GM18870 (cell line): Measurements from ENCODE around the gene MYOZ3.
A peak's percentile ranks its signal among the peaks of the same experiment; 100 is the strongest.

Source experiments
- ATAC-seq: cut with Tn5 transposase; IDR thresholded peaks from one replicate; pipeline ENCODE4 v1.9.1; 2021; ENCODE audit warnings: moderate library complexity; ENCODE audit not compliant: unreplicated experiment

Gene MYOZ3

DNA sequence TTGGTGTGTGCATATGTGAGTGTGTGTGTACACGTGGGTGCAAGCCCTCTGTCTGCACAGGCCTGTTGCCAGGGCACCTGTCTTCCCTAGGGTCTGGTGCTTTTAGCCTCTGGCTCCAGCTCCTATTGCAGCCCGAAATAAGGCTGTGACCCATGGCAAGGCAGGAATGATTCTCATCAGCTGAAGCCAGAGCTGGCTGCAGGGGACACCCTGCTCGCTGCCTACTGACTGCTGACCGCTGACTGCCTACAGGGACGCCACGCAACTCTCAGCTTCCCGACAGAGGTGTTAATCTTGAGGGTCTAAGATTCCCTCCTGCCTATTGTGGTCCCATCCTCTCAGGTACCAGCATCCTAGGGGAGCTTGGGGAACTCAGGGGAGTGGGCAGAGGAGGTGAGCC, at the start of gene MYOZ3:
MYOZ3 (plus strand) TSS at position 166 of the 400 bp plus-strand sequence. CDS start 1,691 bp downstream, outside the sequence.
- no peak for ATAC-seq

GRCh38 chr5:150612405-150612804, 48.6 kb upstream of the MYOZ3 start:
- no peak for ATAC-seq

DNA sequence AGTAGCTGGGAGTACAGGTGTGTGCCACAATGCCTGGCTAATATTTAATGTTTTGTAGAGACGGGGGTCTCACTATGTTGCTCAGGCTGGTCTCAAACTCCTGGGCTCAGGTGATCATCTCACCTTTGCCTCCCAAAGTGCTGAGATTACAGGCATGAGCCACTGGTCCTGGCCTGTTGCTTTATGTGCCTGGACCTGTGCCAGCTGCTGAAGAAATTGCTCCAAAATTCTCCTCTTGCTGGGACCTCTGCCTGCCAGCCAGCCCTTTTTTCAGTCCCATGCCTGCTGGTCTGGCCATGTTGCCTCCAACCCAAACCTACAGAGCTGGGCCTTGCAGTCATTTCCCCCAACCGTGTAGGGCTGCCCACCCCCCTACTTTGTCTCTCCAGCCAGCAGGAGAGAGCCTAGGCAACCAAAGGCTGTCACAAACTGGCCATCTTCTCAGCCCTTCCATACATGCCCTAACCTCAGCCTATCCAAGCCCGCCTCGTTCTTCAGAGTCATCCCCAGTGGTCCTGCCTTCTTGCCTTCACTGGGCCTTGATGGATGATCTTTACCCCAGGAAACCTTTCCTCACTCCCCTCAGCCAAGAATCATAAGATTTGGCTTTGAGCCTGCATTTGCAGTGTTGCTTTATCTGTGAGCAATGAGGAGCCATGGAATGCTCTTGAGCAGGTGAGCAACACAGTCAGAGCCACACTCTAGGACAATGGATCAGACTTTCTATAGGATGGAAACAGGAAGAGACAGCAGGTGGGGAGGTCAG, 48.0 kb upstream of the MYOZ3 start:
- ATAC-seq: no peak

GRCh38 chr5:150613991-150614660, 46.9 kb upstream of the MYOZ3 start:
- ATAC-seq: no peak

GRCh38 chr5:150614661-150615060, 46.4 kb upstream of the MYOZ3 start:
- no peak for ATAC-seq

GRCh38 chr5:150615141-150615699, 45.8 kb upstream of the MYOZ3 start:
- no peak for ATAC-seq

DNA sequence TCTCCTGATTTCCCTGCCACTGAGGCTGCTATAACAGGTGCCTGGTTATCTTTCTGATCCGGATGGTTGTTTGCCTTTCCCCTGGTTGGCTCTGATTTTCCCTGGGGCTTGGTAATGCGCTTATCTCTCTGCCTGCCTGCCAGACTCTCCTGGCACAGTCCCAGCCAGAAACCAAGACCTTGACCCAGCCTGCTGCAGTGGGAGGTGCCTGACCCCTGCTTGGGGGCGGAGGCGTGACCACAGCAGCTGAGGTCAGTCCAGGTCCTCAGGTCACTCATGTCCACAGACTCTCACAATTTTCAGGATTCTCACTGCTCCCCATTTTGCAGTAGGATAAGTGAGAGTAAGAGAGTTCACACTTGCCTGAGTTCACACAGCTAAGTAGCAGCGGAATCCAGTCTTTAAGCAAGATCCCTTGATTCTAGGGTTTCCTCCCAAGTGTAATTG, 45.0 kb upstream of the MYOZ3 start:
- no peak for ATAC-seq

DNA sequence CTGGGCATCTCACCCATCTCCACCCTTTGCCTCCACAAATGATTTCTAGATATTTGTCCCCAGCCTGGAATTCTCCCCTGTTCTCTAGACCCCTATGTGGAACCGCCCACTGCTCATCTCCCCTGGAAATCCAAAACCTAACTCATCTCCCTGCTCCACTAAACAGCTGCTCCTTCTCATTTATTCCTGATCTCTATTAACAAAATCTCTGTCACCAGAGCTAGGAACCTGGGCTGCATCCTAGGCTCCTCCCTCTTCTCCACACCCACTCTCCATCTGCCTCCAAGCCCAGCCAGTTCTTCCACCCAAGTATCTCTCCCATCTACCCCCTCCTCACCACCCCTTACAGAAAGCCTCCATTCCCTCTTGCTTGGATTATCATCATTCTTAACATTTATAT, 44.5 kb upstream of the MYOZ3 start:
- ATAC-seq: no peak

DNA sequence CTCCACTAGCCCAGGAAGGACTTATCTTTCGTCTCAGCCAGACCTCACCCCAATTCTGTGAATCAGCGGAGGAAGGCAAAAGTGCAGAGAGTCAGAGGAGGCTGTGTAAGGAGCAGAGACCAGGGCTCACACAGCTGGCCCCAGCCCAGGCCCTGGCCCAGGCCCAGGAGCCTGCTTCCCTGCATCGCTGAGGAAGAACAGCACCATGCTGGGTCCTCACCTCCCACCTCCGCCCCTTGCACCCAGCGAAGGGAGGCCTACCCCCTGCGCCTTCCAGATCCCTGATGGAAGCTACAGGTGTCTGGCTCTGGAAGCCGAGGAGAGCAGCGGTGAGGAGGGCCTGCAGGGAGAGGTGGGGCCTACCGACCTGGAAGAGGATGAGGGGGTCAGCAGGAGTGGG, 42.9 kb upstream of the MYOZ3 start:
- no peak for ATAC-seq

- no peak for ATAC-seq
These were observed 42.3 kb upstream of the MYOZ3 start for GRCh38 chr5:150618588-150619281.

DNA sequence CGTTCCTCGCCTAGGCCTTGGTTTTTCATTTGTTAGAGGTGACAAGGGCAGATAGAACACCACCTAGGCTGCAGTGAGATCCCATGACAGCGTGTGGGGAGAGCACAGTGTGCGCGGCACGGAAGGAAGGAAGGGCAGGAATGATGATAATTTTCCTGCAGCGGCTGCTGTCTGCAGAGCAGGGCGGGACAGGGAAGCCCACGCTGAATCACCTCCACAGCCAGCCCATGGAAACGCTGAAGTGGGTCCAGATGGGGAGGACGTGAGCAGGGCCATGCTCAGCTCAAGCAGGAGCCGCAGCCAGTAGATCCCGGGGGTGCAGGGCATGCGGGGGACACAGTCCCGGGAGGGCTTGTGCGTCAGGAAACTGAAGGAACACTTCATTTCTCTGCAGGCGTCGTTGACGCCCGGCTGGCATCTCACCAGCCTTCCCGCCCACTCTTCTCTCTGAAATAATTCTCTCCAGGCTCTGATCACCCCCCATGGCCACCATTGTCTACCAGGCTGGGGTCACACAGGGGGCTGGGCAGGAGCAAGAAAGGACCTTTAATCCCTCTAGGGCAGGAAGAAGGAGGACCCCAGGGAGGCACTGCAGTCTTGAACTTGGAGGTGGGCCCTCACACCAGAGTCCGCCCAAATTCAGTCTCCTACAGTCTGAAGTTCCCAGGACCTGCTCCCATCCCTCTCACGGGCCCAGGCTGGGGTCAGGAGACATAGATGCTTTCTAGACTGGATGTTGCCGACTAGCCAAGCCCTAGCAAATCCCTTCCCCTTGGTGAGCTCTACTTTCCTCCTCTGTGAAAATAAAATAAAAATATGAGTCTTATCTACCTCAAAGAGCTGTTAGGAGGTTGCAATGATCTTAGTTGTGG, 41.5 kb upstream of the MYOZ3 start:
- no peak for ATAC-seq

DNA sequence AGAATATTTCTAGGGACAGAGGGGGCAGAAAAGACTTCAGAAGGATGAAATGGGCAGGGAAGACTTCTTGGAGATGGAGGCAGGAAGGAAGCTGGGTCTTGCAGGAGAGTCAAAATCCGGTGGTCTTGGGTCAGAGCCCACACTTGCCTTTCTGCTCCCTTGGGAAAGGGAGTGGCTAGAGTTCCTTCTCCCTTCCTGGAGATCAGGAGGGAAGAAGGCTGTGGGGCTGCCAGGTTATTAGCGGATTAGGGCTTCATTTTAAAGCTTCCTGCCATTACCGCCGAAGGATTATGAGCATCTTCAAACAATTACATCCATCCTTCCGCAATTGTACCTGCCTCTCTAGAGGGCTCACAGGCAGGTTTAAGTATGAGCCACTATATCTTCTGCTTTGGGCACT, 39.8 kb upstream of the MYOZ3 start:
- no peak for ATAC-seq

DNA sequence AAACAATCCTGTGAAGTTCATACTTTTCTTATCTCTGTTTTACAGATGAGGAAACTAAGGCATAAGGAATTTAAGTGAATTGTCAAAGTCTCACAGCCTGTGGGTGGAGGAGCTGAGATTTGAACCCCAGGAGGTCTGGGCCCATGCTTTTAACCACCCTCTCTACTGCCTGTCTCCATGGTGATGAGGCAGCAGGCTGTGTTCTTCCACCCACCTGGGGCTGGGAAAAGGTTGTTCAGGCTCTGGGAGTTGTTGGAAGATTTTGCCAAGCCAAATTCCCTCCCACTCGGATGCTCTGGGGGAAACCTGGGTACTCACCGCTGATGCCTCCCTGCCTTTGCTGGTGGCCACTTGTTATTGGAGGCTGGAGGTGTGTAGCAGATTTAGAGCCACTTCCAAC, 38.9 kb upstream of the MYOZ3 start:
- ATAC-seq: no peak

DNA sequence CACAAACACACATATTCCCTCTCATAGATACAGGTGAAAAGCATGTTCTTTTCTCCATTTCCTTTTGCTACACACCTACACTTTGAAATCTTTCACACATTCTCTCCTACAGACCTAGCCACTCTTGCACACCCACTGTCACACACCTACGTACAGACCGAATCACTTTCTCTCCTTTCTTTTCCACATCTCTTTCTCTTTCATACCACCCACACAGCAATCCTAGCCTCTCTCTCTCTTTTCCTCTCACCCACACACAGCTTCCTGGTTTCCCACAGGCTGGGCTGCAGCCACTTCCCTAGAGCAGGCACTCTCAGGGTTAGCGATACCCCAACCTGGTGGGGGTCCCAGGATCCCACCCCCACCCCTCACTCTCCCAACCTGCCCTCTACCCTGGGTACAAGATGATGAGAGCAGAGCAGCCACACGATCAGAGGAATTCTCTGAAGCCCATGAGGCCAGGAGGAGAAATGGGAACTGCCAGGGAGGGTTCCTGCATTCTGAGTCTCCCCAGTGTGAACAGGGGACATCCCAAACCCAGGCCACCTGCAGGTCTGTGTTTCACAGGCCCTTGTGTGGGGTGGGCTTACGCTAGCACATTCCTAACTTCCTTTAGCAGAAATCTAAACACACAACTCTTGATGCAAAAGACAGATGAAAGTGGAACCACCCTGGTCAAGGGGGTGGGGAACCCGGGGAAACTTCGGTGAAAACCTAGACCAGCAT, 37.7 kb upstream of the MYOZ3 start:
- no peak for ATAC-seq

DNA sequence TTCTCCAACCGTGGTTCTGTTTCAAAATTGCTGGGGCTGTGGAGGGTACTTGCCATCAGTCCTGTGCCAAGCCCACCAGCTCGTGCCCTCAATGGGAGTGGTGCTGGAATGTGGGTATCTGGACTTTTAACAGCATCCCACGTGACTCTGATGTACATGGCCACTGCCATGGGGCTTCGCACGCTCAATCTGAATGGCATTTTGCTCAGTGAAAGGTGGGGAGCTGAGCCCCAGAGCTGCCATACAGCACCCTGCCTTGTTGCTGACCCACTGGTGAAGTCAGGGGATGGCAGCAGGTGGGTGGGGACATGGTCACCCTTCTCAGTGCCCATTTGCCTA, 37.2 kb upstream of the MYOZ3 start:
- ATAC-seq: no peak

DNA sequence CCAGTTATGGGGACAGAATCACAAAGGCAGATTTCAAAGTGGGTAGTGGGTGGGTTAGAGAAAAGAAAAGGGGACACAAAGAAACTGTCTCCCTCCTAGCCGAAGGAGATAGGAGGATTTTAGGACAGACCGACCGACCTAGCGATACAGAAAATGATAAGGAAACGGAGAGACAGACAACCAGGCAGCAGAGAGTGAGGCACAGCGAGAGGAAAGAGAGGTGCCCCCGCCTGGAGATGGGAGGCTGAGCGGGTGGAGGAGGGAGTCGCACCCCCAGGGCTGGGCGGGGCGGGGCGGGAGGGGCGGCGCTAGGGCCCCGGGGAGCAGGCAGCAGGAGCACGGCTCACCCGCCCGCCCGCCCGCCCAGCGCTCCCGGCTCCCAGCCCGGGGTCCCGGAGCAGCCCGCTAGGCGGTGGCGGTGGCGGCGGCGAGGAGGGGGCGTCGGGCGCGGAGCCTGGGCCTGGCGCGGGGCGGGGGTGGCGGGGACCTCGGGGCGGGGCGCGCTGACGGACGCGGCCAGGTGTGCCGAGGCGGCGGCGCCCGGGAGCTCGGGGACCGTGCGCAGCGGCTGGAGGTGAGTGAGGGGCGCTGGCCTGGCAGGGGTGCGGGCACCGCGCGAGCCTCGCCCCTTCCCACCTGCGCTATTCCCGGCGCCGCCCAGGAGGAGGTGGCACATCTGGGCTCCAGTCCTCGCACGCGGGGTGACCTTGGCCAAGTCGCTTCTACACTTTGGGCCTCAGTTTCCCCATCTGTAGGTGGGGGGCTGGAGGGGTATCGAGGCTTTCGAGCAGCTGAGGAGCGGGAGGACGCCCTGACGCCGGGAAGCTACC, 36.5 kb upstream of the MYOZ3 start:
- ATAC-seq: no peak

DNA sequence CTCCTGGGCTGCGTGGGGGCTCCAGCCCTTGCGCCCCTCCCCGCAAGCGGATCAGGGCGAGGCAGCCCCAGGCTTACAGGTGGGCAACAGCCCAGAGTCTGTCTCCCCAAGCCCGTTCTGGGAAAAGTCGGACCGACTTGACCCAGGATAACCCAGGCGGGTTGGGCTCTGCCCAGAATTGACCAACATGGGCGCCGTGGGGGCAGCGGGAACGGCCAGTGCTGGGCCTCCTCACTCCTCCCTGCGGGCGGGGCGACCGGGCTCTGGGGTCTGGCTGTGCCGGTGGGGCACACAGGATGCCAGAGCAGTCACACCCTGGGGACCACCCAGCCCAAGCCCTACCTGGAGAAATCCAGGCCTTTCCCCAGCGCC, 35.9 kb upstream of the MYOZ3 start:
- ATAC-seq: no peak

- peak; percentile 48 for ATAC-seq
These were observed 35.0 kb upstream of the MYOZ3 start for GRCh38 chr5:150625831-150626746.
